ENCODE data around the gene KDR.

Gene KDR

GRCh38 chr4:55036405-55036804 is 89.0 kb downstream of the KDR start:
- DNase-seq = no peak
- no peaks in the 10 kb centered on the region for H3K36me3 ChIP-seq (ENCODE audit: insufficient read depth, low read length)
- no peak for ATAC-seq (ENCODE audit: insufficient read depth, low read depth)
- H2AFZ ChIP-seq (ENCODE audit: low read depth, low read length) = no peak overlapping the region
- H3K9ac ChIP-seq (ENCODE audit: low read depth, low read length) = no peak overlapping the region
- H3K79me2 ChIP-seq (ENCODE audit: insufficient read depth, low read length) = no peaks in the 10 kb centered on the region
- H3K9me3 ChIP-seq (ENCODE audit: insufficient read depth, low read length, severe bottlenecking) = no peaks in the 10 kb centered on the region
- no peaks in the 10 kb centered on the region for H3K27me3 ChIP-seq (ENCODE audit: insufficient read depth, low read length, poor library complexity)
- no peaks in the 10 kb centered on the region for H3K4me1 ChIP-seq (ENCODE audit: insufficient read depth, low read length)
- H3K4me3 ChIP-seq (ENCODE audit: low read depth in 1 of 2, low read length in 2 of 2) = no peak overlapping the region
- no peak for TF ChIP-seq EZH2 (IDR thresholded peaks at IDR 0.05; ENCODE audit: borderline replicate concordance, low read depth, low read length, severe bottlenecking)
- TF ChIP-seq, protein P1, sequence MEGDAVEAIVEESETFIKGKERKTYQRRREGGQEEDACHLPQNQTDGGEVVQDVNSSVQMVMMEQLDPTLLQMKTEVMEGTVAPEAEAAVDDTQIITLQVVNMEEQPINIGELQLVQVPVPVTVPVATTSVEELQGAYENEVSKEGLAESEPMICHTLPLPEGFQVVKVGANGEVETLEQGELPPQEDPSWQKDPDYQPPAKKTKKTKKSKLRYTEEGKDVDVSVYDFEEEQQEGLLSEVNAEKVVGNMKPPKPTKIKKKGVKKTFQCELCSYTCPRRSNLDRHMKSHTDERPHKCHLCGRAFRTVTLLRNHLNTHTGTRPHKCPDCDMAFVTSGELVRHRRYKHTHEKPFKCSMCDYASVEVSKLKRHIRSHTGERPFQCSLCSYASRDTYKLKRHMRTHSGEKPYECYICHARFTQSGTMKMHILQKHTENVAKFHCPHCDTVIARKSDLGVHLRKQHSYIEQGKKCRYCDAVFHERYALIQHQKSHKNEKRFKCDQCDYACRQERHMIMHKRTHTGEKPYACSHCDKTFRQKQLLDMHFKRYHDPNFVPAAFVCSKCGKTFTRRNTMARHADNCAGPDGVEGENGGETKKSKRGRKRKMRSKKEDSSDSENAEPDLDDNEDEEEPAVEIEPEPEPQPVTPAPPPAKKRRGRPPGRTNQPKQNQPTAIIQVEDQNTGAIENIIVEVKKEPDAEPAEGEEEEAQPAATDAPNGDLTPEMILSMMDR (IDR thresholded peaks at IDR 0.05; ENCODE audit: borderline replicate concordance, extremely low read depth, low read length, poor library complexity, severe bottlenecking) = no peak
- H4K20me1 ChIP-seq (ENCODE audit: insufficient read depth, low read length) = no peaks in the 10 kb centered on the region
- no peak overlapping the region for H3K27ac ChIP-seq (ENCODE audit: low read length)
- no peak overlapping the region for H3K4me2 ChIP-seq (ENCODE audit: insufficient read depth, low read length)

DNA sequence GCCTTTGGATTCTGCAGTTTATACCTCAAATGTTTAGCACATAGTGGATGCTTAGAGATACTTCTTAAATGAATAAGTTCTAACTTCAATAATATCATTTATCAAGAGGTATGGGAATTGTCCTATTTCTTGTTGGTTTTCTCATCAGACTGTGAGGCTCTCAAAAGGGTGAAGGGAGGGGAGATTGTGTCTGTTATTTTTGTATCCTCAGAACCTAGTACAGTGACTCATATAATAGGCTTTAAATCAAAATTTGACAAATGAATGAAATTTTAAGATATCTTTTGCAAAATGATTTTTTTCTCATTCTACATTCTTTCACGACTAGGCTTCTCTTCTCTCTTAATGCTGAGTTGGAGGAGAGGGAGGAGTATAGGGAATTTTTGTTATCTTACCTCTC is 89.5 kb downstream of the KDR start:
- Histone ChIP-seq H4K20me1 (ENCODE audit: insufficient read depth, low read length) (no peaks in the 10 kb centered on the region), H3K4me1 (ENCODE audit: insufficient read depth, low read length) (no peaks in the 10 kb centered on the region), H3K36me3 (ENCODE audit: insufficient read depth, low read length) (no peaks in the 10 kb centered on the region), H3K27me3 (ENCODE audit: insufficient read depth, low read length, poor library complexity) (no peaks in the 10 kb centered on the region), H3K9me3 (ENCODE audit: insufficient read depth, low read length, severe bottlenecking) (no peaks in the 10 kb centered on the region), H3K79me2 (ENCODE audit: insufficient read depth, low read length) (no peaks in the 10 kb centered on the region), H3K4me2 (ENCODE audit: insufficient read depth, low read length) (no peak overlapping the region), H3K27ac (ENCODE audit: low read length) (no peak overlapping the region), H3K9ac (ENCODE audit: low read depth, low read length) (no peak overlapping the region), H3K4me3 (ENCODE audit: low read depth in 1 of 2, low read length in 2 of 2) (no peak overlapping the region), H2AFZ (ENCODE audit: low read depth, low read length) (no peak overlapping the region)
- ATAC-seq (ENCODE audit: insufficient read depth, low read depth) = no peak
- DNase-seq = no peak
- TF ChIP-seq, protein P1 (IDR thresholded peaks at IDR 0.05; ENCODE audit: borderline replicate concordance, extremely low read depth, low read length, poor library complexity, severe bottlenecking) = no peak
- TF ChIP-seq EZH2 (IDR thresholded peaks at IDR 0.05; ENCODE audit: borderline replicate concordance, low read depth, low read length, severe bottlenecking) = no peak

GRCh38 chr4:55033296-55033695 is 92.1 kb downstream of the KDR start:
- no peaks in the 10 kb centered on the region for H4K20me1 ChIP-seq (ENCODE audit: insufficient read depth, low read length)
- DNase-seq (no peak), ATAC-seq (ENCODE audit: insufficient read depth, low read depth) (no peak)
- no peaks in the 10 kb centered on the region for H3K9me3 ChIP-seq (ENCODE audit: insufficient read depth, low read length, severe bottlenecking)
- H3K4me1 ChIP-seq (ENCODE audit: insufficient read depth, low read length) = no peaks in the 10 kb centered on the region
- no peak overlapping the region for H3K4me2 ChIP-seq (ENCODE audit: insufficient read depth, low read length)
- no peak overlapping the region for H2AFZ ChIP-seq (ENCODE audit: low read depth, low read length)
- no peaks in the 10 kb centered on the region for H3K36me3 ChIP-seq (ENCODE audit: insufficient read depth, low read length)
- H3K27me3 ChIP-seq (ENCODE audit: insufficient read depth, low read length, poor library complexity) = no peaks in the 10 kb centered on the region
- H3K4me3 ChIP-seq (ENCODE audit: low read depth in 1 of 2, low read length in 2 of 2) = no peak overlapping the region
- no peak overlapping the region for H3K27ac ChIP-seq (ENCODE audit: low read length)
- H3K79me2 ChIP-seq (ENCODE audit: insufficient read depth, low read length) = no peaks in the 10 kb centered on the region
- no peak overlapping the region for H3K9ac ChIP-seq (ENCODE audit: low read depth, low read length)
- no peak for TF ChIP-seq EZH2 (IDR thresholded peaks at IDR 0.05; ENCODE audit: borderline replicate concordance, low read depth, low read length, severe bottlenecking)
- TF ChIP-seq, protein P1 (IDR thresholded peaks at IDR 0.05; ENCODE audit: borderline replicate concordance, extremely low read depth, low read length, poor library complexity, severe bottlenecking) = no peak

DNA sequence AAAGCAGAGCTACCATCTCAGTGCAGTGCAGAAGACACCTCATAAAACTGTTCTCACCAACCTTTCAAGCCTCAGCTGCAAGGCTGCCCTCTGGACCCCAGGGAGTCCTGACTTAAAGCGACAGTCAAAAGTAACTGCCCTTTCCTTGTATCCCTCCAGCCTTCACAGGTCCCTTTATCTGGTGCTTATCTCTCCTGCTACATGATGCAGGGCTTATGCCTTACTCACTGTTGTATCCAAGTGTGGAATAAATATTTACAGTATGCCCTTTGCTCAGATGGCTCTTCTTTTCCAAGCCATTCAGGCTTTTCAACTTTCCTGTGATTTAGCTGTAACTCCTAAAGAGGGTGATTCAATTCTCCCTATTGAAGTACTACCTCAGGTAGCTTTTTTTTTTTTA is 92.6 kb downstream of the KDR start:
- Histone ChIP-seq H3K4me2 (ENCODE audit: insufficient read depth, low read length) (no peak overlapping the region), H3K27ac (ENCODE audit: low read length) (no peak overlapping the region), H4K20me1 (ENCODE audit: insufficient read depth, low read length) (no peaks in the 10 kb centered on the region), H3K9ac (ENCODE audit: low read depth, low read length) (no peak overlapping the region), H3K79me2 (ENCODE audit: insufficient read depth, low read length) (no peaks in the 10 kb centered on the region), H2AFZ (ENCODE audit: low read depth, low read length) (no peak overlapping the region), H3K9me3 (ENCODE audit: insufficient read depth, low read length, severe bottlenecking) (no peaks in the 10 kb centered on the region), H3K4me1 (ENCODE audit: insufficient read depth, low read length) (no peaks in the 10 kb centered on the region), H3K4me3 (ENCODE audit: low read depth in 1 of 2, low read length in 2 of 2) (no peak overlapping the region), H3K36me3 (ENCODE audit: insufficient read depth, low read length) (no peaks in the 10 kb centered on the region), H3K27me3 (ENCODE audit: insufficient read depth, low read length, poor library complexity) (no peaks in the 10 kb centered on the region)
- no peak for DNase-seq
- no peak for TF ChIP-seq EZH2 (IDR thresholded peaks at IDR 0.05; ENCODE audit: borderline replicate concordance, low read depth, low read length, severe bottlenecking)
- TF ChIP-seq, protein P1 (IDR thresholded peaks at IDR 0.05; ENCODE audit: borderline replicate concordance, extremely low read depth, low read length, poor library complexity, severe bottlenecking) = no peak
- no peak for ATAC-seq (ENCODE audit: insufficient read depth, low read depth)

Measured in DND-41 (cell line).